H1 (cell line): ENCODE results near the gene CCDC121.

ENCODE experiments used
- CHD1 ChIP-seq: IDR thresholded peaks from 2 replicates; pipeline ENCODE4 v1.6.1; 2012; ENCODE audit warnings: low read depth, low read length, improper control_type of control experiment
- CTCF ChIP-seq, 3 experiments: IDR thresholded peaks; 1 replicate in 2 of 3; 2 replicates in 1 of 3; pipeline versions ENCODE4 v1.5.1 to v1.6.1; 2011; ENCODE audit warnings: low read length in 3 of 3, mild to moderate bottlenecking in 3 of 3, inconsistent platforms in 2 of 3, low read depth in 1 of 3, moderate library complexity in 1 of 3; ENCODE audit not compliant: insufficient read depth in 1 of 3; ENCODE audit errors: control extremely low read depth in 1 of 3
- EP300 ChIP-seq, 2 experiments: IDR thresholded peaks; 1 replicate in 1 of 2; 2 replicates in 1 of 2; pipeline ENCODE4 v1.6.1; 2011 to 2012; ENCODE audit warnings: low read depth in 2 of 2, low read length in 2 of 2, mild to moderate bottlenecking in 2 of 2, borderline replicate concordance in 1 of 2, inconsistent platforms in 1 of 2, moderate library complexity in 1 of 2
- EZH2 ChIP-seq: fragments of 200-600 bp; sonication (generic); IDR thresholded peaks from 2 replicates; pipeline ENCODE4 v1.7.1; 2012; ENCODE audit warnings: low read depth, mild to moderate bottlenecking, moderate library complexity, low read length, inconsistent platforms; ENCODE audit not compliant: severe bottlenecking
- KDM1A ChIP-seq: fragments of 200-600, 300-600 bp; sonication (generic); IDR thresholded peaks from 2 replicates; pipeline ENCODE4 v1.7.1; 2016; ENCODE audit warnings: mild to moderate bottlenecking, low read length, borderline replicate concordance
- POLR2A ChIP-seq, 2 experiments: IDR thresholded peaks; 1 replicate in 1 of 2; 2 replicates in 1 of 2; pipeline ENCODE4 v1.6.1; 2011; ENCODE audit warnings: low read depth in 2 of 2, low read length in 2 of 2, mild to moderate bottlenecking in 2 of 2; ENCODE audit errors: control extremely low read depth in 1 of 2
- POLR2AphosphoS5 ChIP-seq: IDR thresholded peaks from 2 replicates; pipeline ENCODE4 v1.6.1; 2011; ENCODE audit warnings: low read depth, low read length
- RXRA ChIP-seq: IDR thresholded peaks from 2 replicates; pipeline ENCODE4 v1.6.1; 2011; ENCODE audit warnings: low read depth, mild to moderate bottlenecking, low read length, moderate library complexity; ENCODE audit not compliant: insufficient read depth
- SUZ12 ChIP-seq: fragments of 200-600 bp; sonication (generic); IDR thresholded peaks from 2 replicates; pipeline ENCODE4 v1.6.1; 2012; ENCODE audit warnings: mild to moderate bottlenecking, inconsistent platforms, low read length, moderate library complexity, mixed read lengths
- TAF7 ChIP-seq: optimal IDR thresholded peaks from 2 replicates; pipeline ENCODE3; 2011; ENCODE audit warnings: low read depth, mild to moderate bottlenecking, inconsistent platforms, low read length, moderate library complexity, borderline replicate concordance
- YY1 ChIP-seq: IDR thresholded peaks from 2 replicates; pipeline ENCODE4 v1.6.1; 2011; ENCODE audit warnings: low read depth, mild to moderate bottlenecking, low read length
- TF ChIP-seq, protein P1 (sequence below): IDR thresholded peaks from 2 replicates; pipeline ENCODE4 v1.6.1; 2011; ENCODE audit warnings: low read depth, mild to moderate bottlenecking, low read length; ENCODE audit not compliant: insufficient read depth

DNA sequence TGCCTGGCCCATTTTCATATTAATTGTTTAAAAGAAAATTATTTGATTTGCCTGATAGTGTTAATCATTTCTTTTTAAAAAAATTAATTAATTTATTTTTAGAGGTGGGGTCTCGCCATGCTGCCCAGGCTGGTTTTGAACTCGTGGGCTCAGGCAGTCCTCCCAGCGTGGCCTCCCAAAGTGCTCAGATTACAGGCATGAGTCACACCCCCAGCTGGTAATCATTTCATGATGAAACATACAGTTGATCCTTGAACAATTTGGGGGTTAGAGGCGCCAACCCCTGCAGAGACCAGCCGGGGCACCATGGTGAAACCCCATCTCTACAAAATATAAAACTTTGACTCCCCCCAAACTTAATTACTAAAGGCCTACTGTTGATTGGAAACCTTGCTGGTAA is 8.0 kb upstream of the CCDC121 start:
- TF ChIP-seq KDM1A (no peak), POLR2A (IDR thresholded peaks at IDR 0.05; ENCODE audit: control extremely low read depth in 1 of 2, low read depth in 2 of 2, low read length in 2 of 2) (no peak), EP300 (IDR thresholded peaks at IDR 0.05; ENCODE audit: borderline replicate concordance in 1 of 2, low read depth in 2 of 2, low read length in 2 of 2) (no peak), CTCF (IDR thresholded peaks at IDR 0.05; ENCODE audit: control extremely low read depth in 1 of 3, insufficient read depth in 1 of 3, low read depth in 1 of 3, low read length in 3 of 3) (no peak), CHD1 (no peak), YY1 (no peak), RXRA (no peak), EZH2 (no peak), TAF7 (no peak), SUZ12 (no peak), POLR2AphosphoS5 (no peak)
- TF ChIP-seq, protein P1, sequence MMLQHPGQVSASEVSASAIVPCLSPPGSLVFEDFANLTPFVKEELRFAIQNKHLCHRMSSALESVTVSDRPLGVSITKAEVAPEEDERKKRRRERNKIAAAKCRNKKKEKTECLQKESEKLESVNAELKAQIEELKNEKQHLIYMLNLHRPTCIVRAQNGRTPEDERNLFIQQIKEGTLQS = no peak
